Endothelial cell of umbilical vein (primary cell): Measurements from ENCODE around the gene DNAH3. TPM values are rescaled to one million over a fixed set of nuclear protein-coding genes. Genes with fewer than 3 reads are reported as not detected.

Experiments used
- BruUV-seq: library from RNA; stranded (reverse); fragments of 400-500 nt; replicated peaks from 2 replicates; lab custom pipeline; 2021; lab: Mats Ljungman, UMichigan
- CTCF ChIA-PET: fragments of 300-600, 350-600 bp; sonication (Branson Sonifier 250); formaldehyde crosslinking; loops from one replicate; lab custom pipeline; 2021; ENCODE audit warnings: antibody characterized with exemption, inconsistent platforms; lab: Charles Lee
- POLR2A ChIA-PET: fragments of 300-600, 350-600 bp; sonication (Branson Sonifier 250); formaldehyde crosslinking; loops from one replicate; lab custom pipeline; 2021; ENCODE audit warnings: antibody characterized with exemption, inconsistent platforms; lab: Charles Lee
- DNase-seq: peaks from one replicate; pipeline ENCODE4 v3.0.0-alpha.2; 2011; ENCODE audit warnings: low read depth, low spot score
- FAIRE-seq: peaks from 2 replicates; lab custom pipeline; 2011; peaks lifted over from hg19 to GRCh38; lab: Jason Lieb, UNC
- H2AFZ ChIP-seq: 2 replicates; pipeline ENCODE4 v1.6.0; 2012; ENCODE audit warnings: low read depth, low read length, control low read depth, inconsistent platforms
- H3K27ac ChIP-seq: 2 replicates; pipeline ENCODE4 v1.5.1; 2011; ENCODE audit warnings: low read depth, mild to moderate bottlenecking, control low read depth, low read length, moderate library complexity; ENCODE audit not compliant: insufficient read depth
- H3K27me3 ChIP-seq, 2 experiments: 2 replicates each; pipeline versions ENCODE4 v1.6.0 to v1.6.1; 2011; ENCODE audit warnings: low read length in 2 of 2, mixed read lengths in 1 of 2; ENCODE audit not compliant: control insufficient read depth in 2 of 2, insufficient read depth in 2 of 2
- H3K36me3 ChIP-seq, 2 experiments: 2 replicates in 1 of 2; 3 replicates in 1 of 2; pipeline ENCODE4 v1.5.1; 2011; ENCODE audit warnings: low read length in 2 of 2, mild to moderate bottlenecking in 1 of 2, moderate library complexity in 1 of 2; ENCODE audit not compliant: control insufficient read depth in 2 of 2, insufficient read depth in 2 of 2; ENCODE audit errors: extremely low read depth in 1 of 2
- H3K4me1 ChIP-seq: 3 replicates; pipeline ENCODE4 v1.5.1; 2011; ENCODE audit warnings: mild to moderate bottlenecking, low read length; ENCODE audit not compliant: control insufficient read depth, insufficient read depth; ENCODE audit errors: extremely low read depth
- H3K4me2 ChIP-seq: 2 replicates; pipeline ENCODE4 v1.6.1; 2011; ENCODE audit warnings: low read length, control low read depth, mixed read lengths; ENCODE audit not compliant: insufficient read depth
- H3K4me3 ChIP-seq, 3 experiments: fragments of 200-600 bp in 1 of 3; sonication (generic), shearing (Covaris generic) in 1 of 3; replicated peaks in 1 of 3; 2 replicates each; pipeline ENCODE4 v1.5.1; 2011 to 2016; ENCODE audit warnings: control low read depth in 3 of 3, low read length in 3 of 3, mild to moderate bottlenecking in 2 of 3, inconsistent platforms in 1 of 3, low read depth in 1 of 3, moderate library complexity in 1 of 3; ENCODE audit not compliant: insufficient read depth in 1 of 3
- H3K79me2 ChIP-seq: 2 replicates; pipeline ENCODE4 v1.6.0; 2012; ENCODE audit warnings: low read length, inconsistent platforms; ENCODE audit not compliant: control insufficient read depth, insufficient read depth
- H3K9ac ChIP-seq: replicated peaks from 2 replicates; pipeline ENCODE3; 2011; ENCODE audit warnings: low read length, control low read depth; ENCODE audit not compliant: insufficient read depth; ENCODE audit errors: extremely low read depth
- H3K9me1 ChIP-seq: replicated peaks from 3 replicates; pipeline ENCODE4 v1.6.0; 2011; ENCODE audit warnings: mild to moderate bottlenecking, low read length; ENCODE audit not compliant: control insufficient read depth, insufficient read depth; ENCODE audit errors: extremely low read depth
- H3K9me3 ChIP-seq: replicated peaks from 2 replicates; pipeline ENCODE4 v1.5.1; 2012; ENCODE audit warnings: low read length, inconsistent platforms; ENCODE audit not compliant: control insufficient read depth, insufficient read depth
- H4K20me1 ChIP-seq: replicated peaks from 2 replicates; pipeline ENCODE3; 2011; ENCODE audit warnings: mild to moderate bottlenecking, low read length; ENCODE audit not compliant: control insufficient read depth, insufficient read depth; ENCODE audit errors: extremely low read depth
- EZH2 ChIP-seq: IDR thresholded peaks from 2 replicates; pipeline ENCODE4 v1.6.1; 2012; ENCODE audit warnings: borderline replicate concordance, low read depth, mild to moderate bottlenecking, moderate library complexity, low read length, inconsistent platforms; ENCODE audit not compliant: severe bottlenecking
- FOS ChIP-seq: IDR thresholded peaks from 2 replicates; pipeline ENCODE4 v1.6.1; 2011; ENCODE audit warnings: mild to moderate bottlenecking, low read length, moderate library complexity, borderline replicate concordance; ENCODE audit not compliant: insufficient read depth
- GATA2 ChIP-seq: IDR thresholded peaks from 2 replicates; pipeline ENCODE4 v1.7.0; 2011; ENCODE audit warnings: low read depth, mild to moderate bottlenecking, moderate library complexity, mixed read lengths, low read length; ENCODE audit not compliant: insufficient read length, insufficient read depth
- JUN ChIP-seq: IDR thresholded peaks from 2 replicates; pipeline ENCODE4 v1.6.1; 2011; ENCODE audit warnings: borderline replicate concordance, low read depth; ENCODE audit not compliant: insufficient read length, insufficient read depth
- MYC ChIP-seq: IDR thresholded peaks from one replicate; pipeline ENCODE4 v1.6.1; 2011; ENCODE audit warnings: mild to moderate bottlenecking, low read depth, low read length
- POLR2A ChIP-seq: IDR thresholded peaks from 2 replicates; pipeline ENCODE4 v1.6.1; 2012; ENCODE audit warnings: low read depth, mild to moderate bottlenecking, control low read depth, low read length
- POLR2AphosphoS5 ChIP-seq: IDR thresholded peaks from 2 replicates; pipeline ENCODE4 v1.6.1; 2012; ENCODE audit warnings: low read depth, mild to moderate bottlenecking, control low read depth, low read length, moderate library complexity; ENCODE audit not compliant: insufficient read depth
- dilution Hi-C: fragments of 300-500 bp; cut with MboI; formaldehyde crosslinking; loops from one replicate; pipeline ENCODE4 v1.15.0; 2019; ENCODE audit warnings: low sequenced_read_pairs; ENCODE audit not compliant: extremely low pct_ligation_motif_present
- intact Hi-C: fragments of 100-400 bp; cut with micrococcal nuclease; formaldehyde crosslinking; loops from one replicate; pipeline ENCODE4 v1.10.0; 2022
- polyA plus RNA-seq, 4 experiments: library from polyadenylated mRNA; depleted of rRNA in 3 of 4; stranded (reverse) in 3 of 4; unstranded in 1 of 4; fragments of >200 nt; gene quantifications; 2 replicates each; pipeline versions ENCODE4 v1.2.1 to v1.2.3, GENCODE V29; 2011 to 2012; ENCODE audit warnings: missing spikeins in 1 of 4
- total RNA-seq: library from RNA; stranded (reverse); gene quantifications from 2 replicates; pipeline ENCODE4 v1.2.3, GENCODE V29; 2021
- TF ChIP-seq, protein P1 (sequence below), 2 donors: IDR thresholded peaks; 1 replicate in 1 of 2; 2 replicates in 1 of 2; pipeline ENCODE4 v1.5.1; 2011; ENCODE audit warnings: low read length in 2 of 2, mild to moderate bottlenecking in 2 of 2, moderate library complexity in 2 of 2, control low read depth in 1 of 2, inconsistent platforms in 1 of 2, low read depth in 1 of 2; ENCODE audit not compliant: insufficient read depth in 1 of 2; ENCODE audit errors: extremely low read depth in 1 of 2
- TF ChIP-seq, protein P2 (sequence below): IDR thresholded peaks from 2 replicates; pipeline ENCODE4 v1.6.1; 2011; ENCODE audit not compliant: insufficient read depth, insufficient read length

The DNAH3 gene
- total and polyA plus RNA-seq, 2 donors (not counting 3 experiments of a cell fraction or from before 2014, with no cell fraction given), result not detected

DNA sequence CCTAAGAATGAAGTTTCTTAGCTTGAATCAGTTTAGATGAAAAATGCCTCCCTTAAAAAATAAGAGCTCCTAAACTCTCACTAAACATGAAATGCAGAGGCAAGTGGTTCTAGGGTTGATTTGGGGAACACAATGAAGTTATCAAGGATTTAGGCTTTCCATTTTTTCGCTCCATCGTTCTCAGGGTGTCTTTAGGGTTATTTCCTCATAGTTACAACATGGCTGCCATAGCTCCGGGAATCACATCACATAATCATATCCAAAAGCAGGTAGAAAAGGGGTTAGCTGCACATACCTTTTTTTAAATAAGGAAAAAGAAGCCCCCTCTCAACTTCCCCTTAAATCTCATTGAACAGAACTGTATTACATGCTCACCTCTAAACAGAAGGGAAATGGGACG, 39.4 kb upstream of the DNAH3 start:
- Histone ChIP-seq H3K79me2 (no peaks in the 10 kb centered on the region), H3K36me3 (no peaks in the 10 kb centered on the region), H3K27ac (no peak overlapping the region), H3K27me3 (peaks cover 10 to 11% of the 10 kb centered on the region in 2 experiments), H3K4me2 (no peak overlapping the region), H2AFZ (no peak overlapping the region), H4K20me1 (no peaks in the 10 kb centered on the region), H3K4me1 (peaks cover 11% of the 10 kb centered on the region), H3K4me3 (no peak overlapping the region), H3K9ac (no peak overlapping the region), H3K9me1 (no peaks in the 10 kb centered on the region), H3K9me3 (no peaks in the 10 kb centered on the region)
- no TSS peak for BruUV-seq
- DNase-seq (no peak), FAIRE-seq (no peak)
- intact Hi-C loops (no loop called here), dilution Hi-C loops (no loop called here)
- CTCF ChIA-PET, result interaction anchor here (1.6 to 5.8 kb wide), 7 partner anchors 10 to 1131 kb away, joined by 6 to 132 read pairs (median 14); partner anchors contain the start of genes CRYM and LDAF1
- POLR2A ChIA-PET, result no interaction called here
- no peak for TF ChIP-seq EZH2
- no peak for TF ChIP-seq POLR2AphosphoS5
- no peak for TF ChIP-seq MYC
- TF ChIP-seq POLR2A, result no peak
- TF ChIP-seq, protein P1, sequence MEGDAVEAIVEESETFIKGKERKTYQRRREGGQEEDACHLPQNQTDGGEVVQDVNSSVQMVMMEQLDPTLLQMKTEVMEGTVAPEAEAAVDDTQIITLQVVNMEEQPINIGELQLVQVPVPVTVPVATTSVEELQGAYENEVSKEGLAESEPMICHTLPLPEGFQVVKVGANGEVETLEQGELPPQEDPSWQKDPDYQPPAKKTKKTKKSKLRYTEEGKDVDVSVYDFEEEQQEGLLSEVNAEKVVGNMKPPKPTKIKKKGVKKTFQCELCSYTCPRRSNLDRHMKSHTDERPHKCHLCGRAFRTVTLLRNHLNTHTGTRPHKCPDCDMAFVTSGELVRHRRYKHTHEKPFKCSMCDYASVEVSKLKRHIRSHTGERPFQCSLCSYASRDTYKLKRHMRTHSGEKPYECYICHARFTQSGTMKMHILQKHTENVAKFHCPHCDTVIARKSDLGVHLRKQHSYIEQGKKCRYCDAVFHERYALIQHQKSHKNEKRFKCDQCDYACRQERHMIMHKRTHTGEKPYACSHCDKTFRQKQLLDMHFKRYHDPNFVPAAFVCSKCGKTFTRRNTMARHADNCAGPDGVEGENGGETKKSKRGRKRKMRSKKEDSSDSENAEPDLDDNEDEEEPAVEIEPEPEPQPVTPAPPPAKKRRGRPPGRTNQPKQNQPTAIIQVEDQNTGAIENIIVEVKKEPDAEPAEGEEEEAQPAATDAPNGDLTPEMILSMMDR (IDR thresholded peaks at IDR 0.05; ENCODE audit: extremely low read depth in 1 of 2, insufficient read depth in 1 of 2, low read depth in 1 of 2, low read length in 2 of 2), result no peak
- no peak for TF ChIP-seq FOS
- TF ChIP-seq GATA2, result no peak
- TF ChIP-seq JUN, result no peak
- TF ChIP-seq, protein P2, sequence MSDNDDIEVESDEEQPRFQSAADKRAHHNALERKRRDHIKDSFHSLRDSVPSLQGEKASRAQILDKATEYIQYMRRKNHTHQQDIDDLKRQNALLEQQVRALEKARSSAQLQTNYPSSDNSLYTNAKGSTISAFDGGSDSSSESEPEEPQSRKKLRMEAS, result no peak
